ENCODE measurements around the gene SMAD5.

Gene SMAD5

GRCh38 chr5:136135536-136135935, 2.9 kb downstream of the SMAD5 start:
- no peak for TF ChIP-seq CTCF (IDR thresholded peaks at IDR 0.05)
- intact Hi-C loops (cut with DNase I; ENCODE audit: low total_unique reads): loop anchor here (10.0 kb wide), 1 partner anchor 59 kb away; the partner anchor contains the start of gene SMIM32
- DNase-seq: no peak
- Histone ChIP-seq H3K4me1 (peaks cover 0 to 82% (median 50%) of the 10 kb centered on the region in 4 donors), H3K9me3 (no peaks in the 10 kb centered on the region), H3K27me3 (no peaks in the 10 kb centered on the region), H3K4me3 (no peak overlapping the region), H3K36me3 (peaks cover 0 to 4% (median 0%) of the 10 kb centered on the region in 3 donors), H3K27ac (no peak overlapping the region)

- DNase-seq: no peak
- no peak overlapping the region for H3K4me3 ChIP-seq
- no peaks in the 10 kb centered on the region for H3K27me3 ChIP-seq
- H3K9me3 ChIP-seq: no peaks in the 10 kb centered on the region
- intact Hi-C loops (cut with DNase I; ENCODE audit: low total_unique reads): loop anchor here (10.0 kb wide), 1 partner anchor 57 kb away; the partner anchor contains the start of gene SMIM32
- no peak for TF ChIP-seq CTCF (IDR thresholded peaks at IDR 0.05)
- H3K27ac ChIP-seq: no peak overlapping the region
- peaks cover 0 to 81% (median 39%) of the 10 kb centered on the region in 4 donors for H3K4me1 ChIP-seq
- H3K36me3 ChIP-seq: peaks cover 0 to 4% (median 0%) of the 10 kb centered on the region in 3 donors
These were observed 5.0 kb downstream of the SMAD5 start for GRCh38 chr5:136137497-136138220.

DNA sequence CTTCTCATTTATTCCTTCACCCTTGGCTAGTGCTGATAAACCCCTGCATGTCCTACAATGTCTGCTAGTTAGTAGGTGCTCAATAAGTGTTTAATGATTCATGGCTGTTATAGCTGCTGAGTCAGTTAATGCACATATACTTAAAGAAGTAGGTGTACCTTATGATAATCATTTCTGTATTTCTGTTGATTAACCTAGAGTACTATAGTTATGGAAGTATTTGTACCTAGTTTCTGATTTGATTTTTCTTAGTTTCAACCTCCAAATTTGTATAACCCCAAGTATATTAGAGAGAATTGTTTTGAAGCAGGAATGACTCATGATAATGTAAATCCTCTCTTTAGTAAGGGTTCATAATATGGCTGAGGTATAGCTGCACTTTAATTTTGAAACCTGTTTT, 8.9 kb downstream of the SMAD5 start:
- Histone ChIP-seq H3K36me3 (no peaks in the 10 kb centered on the region), H3K9me3 (no peaks in the 10 kb centered on the region), H3K4me3 (no peak overlapping the region), H3K27me3 (no peaks in the 10 kb centered on the region), H3K27ac (no peak overlapping the region), H3K4me1 (peaks cover 0 to 91% (median 33%) of the 10 kb centered on the region in 4 donors)
- TF ChIP-seq CTCF (IDR thresholded peaks at IDR 0.05): no peak
- intact Hi-C loops (cut with DNase I; ENCODE audit: low total_unique reads): no loop called here
- no peak for DNase-seq

GRCh38 chr5:136143312-136143711, 10.7 kb downstream of the SMAD5 start:
- peaks cover 0 to 90% (median 23%) of the 10 kb centered on the region in 4 donors for H3K4me1 ChIP-seq
- no peak overlapping the region for H3K27ac ChIP-seq
- no peaks in the 10 kb centered on the region for H3K27me3 ChIP-seq
- no peak overlapping the region for H3K4me3 ChIP-seq
- DNase-seq: no peak
- no peak for TF ChIP-seq CTCF (IDR thresholded peaks at IDR 0.05)
- no peaks in the 10 kb centered on the region for H3K9me3 ChIP-seq
- no peaks in the 10 kb centered on the region for H3K36me3 ChIP-seq
- intact Hi-C loops (cut with DNase I; ENCODE audit: low total_unique reads): no loop called here

GRCh38 chr5:136143763-136144162, 11.1 kb downstream of the SMAD5 start:
- Histone ChIP-seq H3K4me3 (no peak overlapping the region), H3K4me1 (peaks cover 0 to 90% (median 19%) of the 10 kb centered on the region in 4 donors), H3K27me3 (no peaks in the 10 kb centered on the region), H3K36me3 (no peaks in the 10 kb centered on the region), H3K27ac (no peak overlapping the region), H3K9me3 (no peaks in the 10 kb centered on the region)
- DNase-seq: no peak
- no peak for TF ChIP-seq CTCF (IDR thresholded peaks at IDR 0.05)
- intact Hi-C loops (cut with DNase I; ENCODE audit: low total_unique reads): no loop called here

All from tibial artery (tissue), 4 donors.